GM12878 (cell line): ENCODE data around the gene ABL1. TPM values are rescaled to one million over a fixed set of nuclear protein-coding genes. Genes with fewer than 3 reads are reported as not detected.

ENCODE experiments used
- ATAC-seq: fragments of 200-7000 bp; cut with Tn5 transposase; 3 replicates; pipeline ENCODE4 v1.9.1; 2020; ENCODE audit warnings: mild to moderate bottlenecking, moderate library complexity
- BruUV-seq: library from RNA; stranded (reverse); fragments of 400-500 nt; replicated peaks from 2 replicates; lab custom pipeline; 2021; lab: Mats Ljungman, UMichigan
- CTCF ChIA-PET: fragments of 300-600 bp; sonication (Branson Sonifier 250); formaldehyde crosslinking; extraction: SDS; loops from one replicate; lab custom pipeline; 2021; ENCODE audit warnings: inconsistent platforms; lab: Yijun Ruan, JAX
- POLR2A ChIA-PET: fragments of 350-600 bp; formaldehyde crosslinking; extraction: SDS; loops from one replicate; lab custom pipeline; 2021; ENCODE audit warnings: inconsistent platforms; lab: Charles Lee
- RAD21 ChIA-PET: fragments of 300-600 bp; sonication (Branson Sonifier 250); formaldehyde crosslinking; loops from one replicate; lab custom pipeline; 2023; ENCODE audit warnings: antibody characterized with exemption; ENCODE audit not compliant: unreplicated experiment; lab: Charles Lee
- SMC1A ChIA-PET: fragments of 300-600 bp; sonication (Branson Sonifier 250); formaldehyde crosslinking; loops from one replicate; lab custom pipeline; 2023; ENCODE audit not compliant: unreplicated experiment, uncharacterized antibody; lab: Charles Lee
- DNase-seq: peaks from one replicate; pipeline ENCODE4 v3.0.0-alpha.2; 2011; ENCODE audit warnings: low read depth, low spot score
- FAIRE-seq: peaks from 3 replicates; lab custom pipeline; 2011; peaks lifted over from hg19 to GRCh38; lab: Jason Lieb, UNC
- H2AFZ ChIP-seq: 2 replicates; pipeline ENCODE4 v1.6.0; 2011; ENCODE audit warnings: low read depth, low read length, control low read depth; ENCODE audit not compliant: control insufficient read depth
- H3K27ac ChIP-seq: 2 replicates; pipeline ENCODE4 v1.5.1; 2011; ENCODE audit warnings: control low read depth; ENCODE audit not compliant: control insufficient read depth, insufficient read depth
- H3K27me3 ChIP-seq, 2 experiments: replicated peaks in 1 of 2; 2 replicates each; pipeline versions ENCODE4 v1.6.0 to v1.6.1; 2011; ENCODE audit warnings: low read length in 1 of 2; ENCODE audit not compliant: control insufficient read depth in 2 of 2, insufficient read depth in 2 of 2
- H3K36me3 ChIP-seq, 2 experiments: 2 replicates each; pipeline ENCODE4 v1.5.1; 2011; ENCODE audit warnings: low read length in 1 of 2; ENCODE audit not compliant: control insufficient read depth in 2 of 2, insufficient read depth in 2 of 2
- H3K4me1 ChIP-seq: 2 replicates; pipeline ENCODE4 v1.6.1; 2011; ENCODE audit warnings: mild to moderate bottlenecking, low read length, moderate library complexity, mixed read lengths; ENCODE audit not compliant: control insufficient read depth, insufficient read depth
- H3K4me2 ChIP-seq: 2 replicates; pipeline ENCODE4 v1.6.0; 2011; ENCODE audit warnings: control low read depth; ENCODE audit not compliant: control insufficient read depth, insufficient read depth
- H3K4me3 ChIP-seq: fragments of 200-600 bp; sonication (generic); 2 replicates; pipeline ENCODE4 v1.5.1; 2016
- H3K79me2 ChIP-seq: 2 replicates; pipeline ENCODE4 v1.6.0; 2011; ENCODE audit warnings: low read length; ENCODE audit not compliant: control insufficient read depth, insufficient read depth
- H3K9ac ChIP-seq: 2 replicates; pipeline ENCODE4 v1.8.0; 2011; ENCODE audit warnings: low read length, control low read depth, mixed read lengths; ENCODE audit not compliant: control insufficient read depth, insufficient read depth
- H3K9me3 ChIP-seq: replicated peaks from 3 replicates; pipeline ENCODE4 v1.5.1; 2011; ENCODE audit warnings: mild to moderate bottlenecking, low read length; ENCODE audit not compliant: control insufficient read depth, insufficient read depth
- H4K20me1 ChIP-seq: 2 replicates; pipeline ENCODE4 v1.6.0; 2011; ENCODE audit not compliant: control insufficient read depth, insufficient read depth
- EP300 ChIP-seq, 2 experiments: fragments of 150-350 bp in 1 of 2; IDR thresholded peaks; 2 replicates each; pipeline ENCODE4 v1.6.1; 2011 to 2012; ENCODE audit warnings: low read depth in 2 of 2, low read length in 2 of 2, borderline replicate concordance in 1 of 2, improper control_type of control experiment in 1 of 2, inconsistent platforms in 1 of 2; ENCODE audit not compliant: control insufficient read depth in 1 of 2
- KLF5 ChIP-seq: fragments of 450-650 bp; IDR thresholded peaks from 2 replicates; pipeline ENCODE4 v1.6.1; 2014; ENCODE audit warnings: mild to moderate bottlenecking; ENCODE audit not compliant: partially characterized antibody
- NFXL1 ChIP-seq: fragments of 450-650 bp; IDR thresholded peaks from 2 replicates; pipeline ENCODE4 v1.6.1; 2017; ENCODE audit warnings: antibody characterized with exemption, mild to moderate bottlenecking, borderline replicate concordance
- PML ChIP-seq: IDR thresholded peaks from 2 replicates; pipeline ENCODE4 v1.6.1; 2012; ENCODE audit warnings: low read length, inconsistent platforms
- SMARCA5 ChIP-seq: fragments of 450-650 bp; IDR thresholded peaks from 2 replicates; pipeline ENCODE4 v1.6.1; 2017; ENCODE audit warnings: mild to moderate bottlenecking
- ZNF274 ChIP-seq: IDR thresholded peaks from one replicate; pipeline ENCODE4 v1.8.0; 2011; ENCODE audit not compliant: insufficient read length, insufficient read depth
- ZSCAN29 ChIP-seq: fragments of 450-650 bp; IDR thresholded peaks from 2 replicates; pipeline ENCODE4 v1.6.1; 2017; ENCODE audit warnings: mild to moderate bottlenecking, moderate library complexity
- WGBS: methylation state at CpG from one replicate; pipeline ENCODE4 v1.1.6; 2016; ENCODE audit warnings: low lambda C conversion rate; ENCODE audit not compliant: insufficient replicate concordance, insufficient coverage; ENCODE audit errors: missing lambda C conversion rate; 5-methylcytosine and 5-hydroxymethylcytosine counted together
- in situ Hi-C: fragments of 300-500 bp; cut with MboI; formaldehyde crosslinking; loops from 9 replicates; pipeline ENCODE4 v1.14.3; 2018; ENCODE audit warnings: mixed read lengths
- intact Hi-C: fragments of 100-400 bp; cut with micrococcal nuclease; formaldehyde crosslinking; loops from one replicate; pipeline ENCODE4 v1.14.2; 2022; ENCODE audit not compliant: unreplicated experiment
- polyA plus RNA-seq, 11 experiments: library from polyadenylated mRNA; depleted of rRNA in 4 of 11; unstranded in 6 of 11; stranded (reverse) in 5 of 11; fragments of >200 nt; fragmentation: Nextera tagmentation in 4 of 11; fragmentation: Illumina TruSeq in 1 of 11; extraction: Ambion mirVana in 4 of 11; extraction: Trizol in 1 of 11; gene quantifications; 1 replicate in 1 of 11; 2 replicates in 10 of 11; pipeline versions ENCODE4 v1.2.1 to v1.2.3, GENCODE V29; 2011 to 2016; ENCODE audit warnings: inconsistent platforms in 2 of 11, missing spikeins in 2 of 11, low read depth in 1 of 11
- total RNA-seq, 4 experiments: library from RNA; depleted of rRNA in 3 of 4; stranded (reverse); fragments of >200 nt in 3 of 4; fragmentation: Illumina TruSeq in 1 of 4; extraction: Trizol in 1 of 4; gene quantifications; 2 replicates each; pipeline versions ENCODE4 v1.2.1 to v1.2.3, GENCODE V29; 2013 to 2021
- TF ChIP-seq, protein P1 (sequence below): IDR thresholded peaks from 2 replicates; pipeline ENCODE4 v1.6.1; 2012; ENCODE audit warnings: low read depth, low read length, improper control_type of control experiment
- TF ChIP-seq, protein P2 (sequence below): IDR thresholded peaks from 2 replicates; pipeline ENCODE4 v1.6.1; 2011; ENCODE audit warnings: borderline replicate concordance, low read depth, mild to moderate bottlenecking, moderate library complexity, mixed read lengths, low read length; ENCODE audit not compliant: insufficient read depth; ENCODE audit errors: extremely low read length
- TF ChIP-seq, protein P3 (sequence below): fragments of 450-650 bp; IDR thresholded peaks from 2 replicates; pipeline ENCODE4 v1.6.1; 2017; ENCODE audit warnings: mild to moderate bottlenecking, moderate library complexity
- TF ChIP-seq, protein P4 (sequence below): fragments of 450-650 bp; IDR thresholded peaks from 2 replicates; pipeline ENCODE4 v1.6.1; 2017; ENCODE audit warnings: mild to moderate bottlenecking, moderate library complexity

The ABL1 gene
- total and polyA plus RNA-seq, 10 of the 15 experiments (the other 5 are each of a cell fraction or from before 2014, with no cell fraction given) = 0.79 to 51.5 (median 16.3) TPM

DNA sequence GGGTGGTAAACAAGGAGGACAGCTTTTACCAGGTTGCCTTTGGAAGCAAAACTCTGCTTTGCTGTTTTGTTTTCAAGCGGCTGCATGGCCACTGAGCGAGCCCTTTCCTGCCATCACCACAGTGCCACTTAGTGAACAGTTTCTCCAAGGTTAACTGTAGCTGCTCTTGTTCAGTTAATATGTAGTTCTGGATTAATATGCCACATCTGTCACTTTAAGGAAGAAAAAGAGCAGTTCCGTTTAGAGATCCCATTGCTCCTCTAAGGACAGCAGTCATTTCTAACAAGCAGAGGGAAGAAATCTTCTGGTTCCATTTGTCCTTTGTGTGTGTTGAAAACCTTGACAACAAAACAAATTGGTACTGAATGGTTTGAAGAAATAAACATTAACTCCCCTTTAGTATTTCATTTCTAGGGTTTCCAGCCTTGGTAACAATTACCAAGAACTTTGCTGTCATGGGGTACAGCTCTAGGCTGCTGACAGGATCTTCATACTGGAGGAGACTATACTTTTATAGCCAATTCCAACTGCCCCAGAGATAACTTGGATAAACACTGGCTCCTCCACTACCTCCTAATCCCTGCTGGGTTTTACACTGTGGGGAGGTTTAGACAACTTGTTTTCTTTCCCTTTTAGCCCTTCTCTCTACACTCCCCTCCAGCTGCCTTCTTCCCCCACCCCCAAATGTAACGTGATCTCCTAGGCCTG is 10.3 kb upstream of the ABL1 start:
- H3K4me3 ChIP-seq = no peak overlapping the region
- no peak overlapping the region for H3K27ac ChIP-seq
- RAD21 ChIA-PET = interaction anchor here (1.4 kb wide), 1 partner anchor 53 kb away, joined by 4 read pairs; no protein-coding TSS in a partner anchor
- TF ChIP-seq ZSCAN29 = no peak
- TF ChIP-seq, protein P1, sequence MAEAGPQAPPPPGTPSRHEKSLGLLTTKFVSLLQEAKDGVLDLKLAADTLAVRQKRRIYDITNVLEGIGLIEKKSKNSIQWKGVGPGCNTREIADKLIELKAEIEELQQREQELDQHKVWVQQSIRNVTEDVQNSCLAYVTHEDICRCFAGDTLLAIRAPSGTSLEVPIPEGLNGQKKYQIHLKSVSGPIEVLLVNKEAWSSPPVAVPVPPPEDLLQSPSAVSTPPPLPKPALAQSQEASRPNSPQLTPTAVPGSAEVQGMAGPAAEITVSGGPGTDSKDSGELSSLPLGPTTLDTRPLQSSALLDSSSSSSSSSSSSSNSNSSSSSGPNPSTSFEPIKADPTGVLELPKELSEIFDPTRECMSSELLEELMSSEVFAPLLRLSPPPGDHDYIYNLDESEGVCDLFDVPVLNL = no peak
- TF ChIP-seq EP300 (IDR thresholded peaks at IDR 0.05; ENCODE audit: borderline replicate concordance in 1 of 2, control insufficient read depth in 1 of 2, low read depth in 2 of 2, low read length in 2 of 2) = no peak
- TF ChIP-seq SMARCA5 = no peak
- no peak for TF ChIP-seq ZNF274
- TF ChIP-seq, protein P2, sequence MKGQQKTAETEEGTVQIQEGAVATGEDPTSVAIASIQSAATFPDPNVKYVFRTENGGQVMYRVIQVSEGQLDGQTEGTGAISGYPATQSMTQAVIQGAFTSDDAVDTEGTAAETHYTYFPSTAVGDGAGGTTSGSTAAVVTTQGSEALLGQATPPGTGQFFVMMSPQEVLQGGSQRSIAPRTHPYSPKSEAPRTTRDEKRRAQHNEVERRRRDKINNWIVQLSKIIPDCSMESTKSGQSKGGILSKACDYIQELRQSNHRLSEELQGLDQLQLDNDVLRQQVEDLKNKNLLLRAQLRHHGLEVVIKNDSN = no peak
- TF ChIP-seq, protein P3, sequence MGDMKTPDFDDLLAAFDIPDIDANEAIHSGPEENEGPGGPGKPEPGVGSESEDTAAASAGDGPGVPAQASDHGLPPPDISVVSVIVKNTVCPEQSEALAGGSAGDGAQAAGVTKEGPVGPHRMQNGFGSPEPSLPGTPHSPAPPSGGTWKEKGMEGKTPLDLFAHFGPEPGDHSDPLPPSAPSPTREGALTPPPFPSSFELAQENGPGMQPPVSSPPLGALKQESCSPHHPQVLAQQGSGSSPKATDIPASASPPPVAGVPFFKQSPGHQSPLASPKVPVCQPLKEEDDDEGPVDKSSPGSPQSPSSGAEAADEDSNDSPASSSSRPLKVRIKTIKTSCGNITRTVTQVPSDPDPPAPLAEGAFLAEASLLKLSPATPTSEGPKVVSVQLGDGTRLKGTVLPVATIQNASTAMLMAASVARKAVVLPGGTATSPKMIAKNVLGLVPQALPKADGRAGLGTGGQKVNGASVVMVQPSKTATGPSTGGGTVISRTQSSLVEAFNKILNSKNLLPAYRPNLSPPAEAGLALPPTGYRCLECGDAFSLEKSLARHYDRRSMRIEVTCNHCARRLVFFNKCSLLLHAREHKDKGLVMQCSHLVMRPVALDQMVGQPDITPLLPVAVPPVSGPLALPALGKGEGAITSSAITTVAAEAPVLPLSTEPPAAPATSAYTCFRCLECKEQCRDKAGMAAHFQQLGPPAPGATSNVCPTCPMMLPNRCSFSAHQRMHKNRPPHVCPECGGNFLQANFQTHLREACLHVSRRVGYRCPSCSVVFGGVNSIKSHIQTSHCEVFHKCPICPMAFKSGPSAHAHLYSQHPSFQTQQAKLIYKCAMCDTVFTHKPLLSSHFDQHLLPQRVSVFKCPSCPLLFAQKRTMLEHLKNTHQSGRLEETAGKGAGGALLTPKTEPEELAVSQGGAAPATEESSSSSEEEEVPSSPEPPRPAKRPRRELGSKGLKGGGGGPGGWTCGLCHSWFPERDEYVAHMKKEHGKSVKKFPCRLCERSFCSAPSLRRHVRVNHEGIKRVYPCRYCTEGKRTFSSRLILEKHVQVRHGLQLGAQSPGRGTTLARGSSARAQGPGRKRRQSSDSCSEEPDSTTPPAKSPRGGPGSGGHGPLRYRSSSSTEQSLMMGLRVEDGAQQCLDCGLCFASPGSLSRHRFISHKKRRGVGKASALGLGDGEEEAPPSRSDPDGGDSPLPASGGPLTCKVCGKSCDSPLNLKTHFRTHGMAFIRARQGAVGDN = no peak
- no peak for TF ChIP-seq PML
- no peak for TF ChIP-seq NFXL1
- TF ChIP-seq, protein P4, sequence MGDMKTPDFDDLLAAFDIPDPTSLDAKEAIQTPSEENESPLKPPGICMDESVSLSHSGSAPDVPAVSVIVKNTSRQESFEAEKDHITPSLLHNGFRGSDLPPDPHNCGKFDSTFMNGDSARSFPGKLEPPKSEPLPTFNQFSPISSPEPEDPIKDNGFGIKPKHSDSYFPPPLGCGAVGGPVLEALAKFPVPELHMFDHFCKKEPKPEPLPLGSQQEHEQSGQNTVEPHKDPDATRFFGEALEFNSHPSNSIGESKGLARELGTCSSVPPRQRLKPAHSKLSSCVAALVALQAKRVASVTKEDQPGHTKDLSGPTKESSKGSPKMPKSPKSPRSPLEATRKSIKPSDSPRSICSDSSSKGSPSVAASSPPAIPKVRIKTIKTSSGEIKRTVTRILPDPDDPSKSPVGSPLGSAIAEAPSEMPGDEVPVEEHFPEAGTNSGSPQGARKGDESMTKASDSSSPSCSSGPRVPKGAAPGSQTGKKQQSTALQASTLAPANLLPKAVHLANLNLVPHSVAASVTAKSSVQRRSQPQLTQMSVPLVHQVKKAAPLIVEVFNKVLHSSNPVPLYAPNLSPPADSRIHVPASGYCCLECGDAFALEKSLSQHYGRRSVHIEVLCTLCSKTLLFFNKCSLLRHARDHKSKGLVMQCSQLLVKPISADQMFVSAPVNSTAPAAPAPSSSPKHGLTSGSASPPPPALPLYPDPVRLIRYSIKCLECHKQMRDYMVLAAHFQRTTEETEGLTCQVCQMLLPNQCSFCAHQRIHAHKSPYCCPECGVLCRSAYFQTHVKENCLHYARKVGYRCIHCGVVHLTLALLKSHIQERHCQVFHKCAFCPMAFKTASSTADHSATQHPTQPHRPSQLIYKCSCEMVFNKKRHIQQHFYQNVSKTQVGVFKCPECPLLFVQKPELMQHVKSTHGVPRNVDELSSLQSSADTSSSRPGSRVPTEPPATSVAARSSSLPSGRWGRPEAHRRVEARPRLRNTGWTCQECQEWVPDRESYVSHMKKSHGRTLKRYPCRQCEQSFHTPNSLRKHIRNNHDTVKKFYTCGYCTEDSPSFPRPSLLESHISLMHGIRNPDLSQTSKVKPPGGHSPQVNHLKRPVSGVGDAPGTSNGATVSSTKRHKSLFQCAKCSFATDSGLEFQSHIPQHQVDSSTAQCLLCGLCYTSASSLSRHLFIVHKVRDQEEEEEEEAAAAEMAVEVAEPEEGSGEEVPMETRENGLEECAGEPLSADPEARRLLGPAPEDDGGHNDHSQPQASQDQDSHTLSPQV = no peak
- no peak for TF ChIP-seq KLF5

More for the DNA sequence above, 10.3 kb upstream of the ABL1 start:
- Histone ChIP-seq H3K79me2 (no peaks in the 10 kb centered on the region; the same call in 1 of the 2 replicates), H3K27me3 (no peaks in the 10 kb centered on the region), H4K20me1 (no peaks in the 10 kb centered on the region), H3K9me3 (peaks cover 3% of the 10 kb centered on the region; the same call in 2 of the 3 replicates), H3K36me3 (no peaks in the 10 kb centered on the region), H2AFZ (no peak overlapping the region), H3K4me1 (no peaks in the 10 kb centered on the region), H3K9ac (no peak overlapping the region), H3K4me2 (no peak overlapping the region)
- ChIA-PET SMC1A (interaction anchor here (0.6 to 2.4 kb wide), 6 partner anchors 8 to 109 kb away, joined by 3 to 8 read pairs (median 4); no protein-coding TSS in a partner anchor), POLR2A (interaction anchor here (0.6 kb wide), 1 partner anchor 65 kb away, joined by 4 read pairs; no protein-coding TSS in a partner anchor), CTCF (interaction anchor here (0.6 to 2.4 kb wide), 8 partner anchors 11 to 1668 kb away, joined by 3 to 5 read pairs (median 3); no protein-coding TSS in a partner anchor)
- WGBS = 83% methylated on average over 4 of the region's 4 CpGs
- ATAC-seq (no peak), FAIRE-seq (peak; percentile 44), DNase-seq (no peak)
- intact Hi-C loops = no loop called here
- in situ Hi-C loops = no loop called here
- BruUV-seq = no TSS peak
